Measurements from ENCODE around the gene LIMS1. TPM values are rescaled to one million over a fixed set of nuclear protein-coding genes. Genes with fewer than 3 reads are reported as not detected.
A peak's percentile ranks its signal among the peaks of the same experiment; 100 is the strongest.

The LIMS1 gene
- total RNA-seq, 2 donors from 2014 or later = 34.1 to 50.3 TPM

DNA sequence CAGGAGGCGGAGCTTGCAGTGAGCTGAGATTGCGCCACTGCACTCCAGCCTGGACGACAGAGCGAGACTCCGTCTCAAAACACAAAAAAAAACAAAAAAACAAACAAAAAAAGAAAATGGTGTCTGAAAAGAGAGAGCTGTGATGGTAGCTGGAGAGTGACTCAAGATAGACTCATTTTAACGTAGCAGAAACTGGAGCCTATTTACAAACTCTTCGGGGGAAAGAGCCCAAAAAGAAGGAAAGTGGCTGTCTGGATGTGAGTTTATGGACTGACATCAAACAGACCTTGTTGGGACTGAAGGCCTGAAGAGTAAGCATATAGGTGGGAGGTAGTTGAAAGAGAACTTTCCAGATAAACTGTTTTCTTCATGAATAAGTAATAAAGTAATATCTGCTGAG, 51.8 kb downstream of the LIMS1 start:
- no peak overlapping the region for H3K9ac ChIP-seq (ENCODE audit: low read depth in 2 of 2, low read length in 2 of 2)
- no peak for DNase-seq
- TF ChIP-seq, protein P1, sequence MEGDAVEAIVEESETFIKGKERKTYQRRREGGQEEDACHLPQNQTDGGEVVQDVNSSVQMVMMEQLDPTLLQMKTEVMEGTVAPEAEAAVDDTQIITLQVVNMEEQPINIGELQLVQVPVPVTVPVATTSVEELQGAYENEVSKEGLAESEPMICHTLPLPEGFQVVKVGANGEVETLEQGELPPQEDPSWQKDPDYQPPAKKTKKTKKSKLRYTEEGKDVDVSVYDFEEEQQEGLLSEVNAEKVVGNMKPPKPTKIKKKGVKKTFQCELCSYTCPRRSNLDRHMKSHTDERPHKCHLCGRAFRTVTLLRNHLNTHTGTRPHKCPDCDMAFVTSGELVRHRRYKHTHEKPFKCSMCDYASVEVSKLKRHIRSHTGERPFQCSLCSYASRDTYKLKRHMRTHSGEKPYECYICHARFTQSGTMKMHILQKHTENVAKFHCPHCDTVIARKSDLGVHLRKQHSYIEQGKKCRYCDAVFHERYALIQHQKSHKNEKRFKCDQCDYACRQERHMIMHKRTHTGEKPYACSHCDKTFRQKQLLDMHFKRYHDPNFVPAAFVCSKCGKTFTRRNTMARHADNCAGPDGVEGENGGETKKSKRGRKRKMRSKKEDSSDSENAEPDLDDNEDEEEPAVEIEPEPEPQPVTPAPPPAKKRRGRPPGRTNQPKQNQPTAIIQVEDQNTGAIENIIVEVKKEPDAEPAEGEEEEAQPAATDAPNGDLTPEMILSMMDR (IDR thresholded peaks at IDR 0.05) = no peak
- no peaks in the 10 kb centered on the region for H3K36me3 ChIP-seq
- no peaks in the 10 kb centered on the region for H3K9me3 ChIP-seq
- H3K27ac ChIP-seq = no peak overlapping the region
- no peaks in the 10 kb centered on the region for H3K27me3 ChIP-seq
- no peak overlapping the region for H3K4me3 ChIP-seq
- H3K4me1 ChIP-seq = peaks cover 5% of the 10 kb centered on the region
- intact Hi-C loops (cut with DNase I) = loop anchor here (5.0 to 10.0 kb wide), 2 partner anchors 51 to 171 kb away; no protein-coding TSS in a partner anchor

DNA sequence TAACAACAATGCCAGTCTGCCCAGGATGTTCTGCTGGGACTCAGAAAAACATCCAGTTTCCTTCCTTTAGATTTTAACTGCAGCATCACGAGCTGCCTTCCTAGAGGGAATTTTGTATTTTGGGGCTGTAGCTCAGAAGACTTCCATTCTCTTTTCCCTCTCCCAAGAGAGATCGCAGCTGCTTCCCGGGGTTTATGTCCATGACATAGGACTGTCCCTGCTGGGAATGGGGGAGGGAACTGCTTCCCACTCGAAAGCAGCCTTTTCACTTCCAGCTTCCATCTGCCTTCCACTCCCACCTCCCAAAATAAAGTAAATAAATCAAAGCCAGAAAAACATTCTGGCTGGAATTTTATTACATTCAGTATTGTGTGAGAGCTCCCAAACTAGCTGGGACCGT, 52.4 kb downstream of the LIMS1 start:
- Histone ChIP-seq H3K27me3 (no peaks in the 10 kb centered on the region), H3K4me1 (peaks cover 5% of the 10 kb centered on the region), H3K9me3 (no peaks in the 10 kb centered on the region), H3K9ac (ENCODE audit: low read depth in 2 of 2, low read length in 2 of 2) (no peak overlapping the region), H3K36me3 (no peaks in the 10 kb centered on the region), H3K4me3 (no peak overlapping the region), H3K27ac (no peak overlapping the region)
- intact Hi-C loops (cut with DNase I) = loop anchor here (5.0 to 10.0 kb wide), 2 partner anchors 51 to 172 kb away; no protein-coding TSS in a partner anchor
- no peak for DNase-seq
- TF ChIP-seq, protein P1 (IDR thresholded peaks at IDR 0.05) = no peak

DNA sequence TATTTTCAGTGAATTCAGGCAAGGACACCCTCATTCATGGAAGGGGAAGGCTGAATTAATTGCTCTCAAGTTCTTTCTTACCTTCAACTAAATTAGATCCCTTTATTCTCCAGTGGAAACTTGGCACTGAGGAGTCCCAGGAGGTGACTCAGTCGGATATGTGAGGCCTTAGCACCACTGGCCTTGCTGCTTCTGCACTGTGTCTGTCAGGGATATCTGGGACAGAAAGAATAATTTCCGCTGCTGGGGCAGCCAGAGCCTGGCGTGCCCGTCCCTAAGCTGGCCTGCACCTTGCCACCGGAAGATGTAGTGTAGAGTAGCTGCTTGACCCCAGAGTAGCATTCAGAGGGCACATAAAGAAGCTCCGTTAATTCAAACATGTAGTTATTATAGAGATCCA, 53.4 kb downstream of the LIMS1 start:
- Histone ChIP-seq H3K4me3 (no peak overlapping the region), H3K27me3 (no peaks in the 10 kb centered on the region), H3K36me3 (no peaks in the 10 kb centered on the region), H3K9me3 (no peaks in the 10 kb centered on the region), H3K4me1 (peaks cover 5% of the 10 kb centered on the region), H3K9ac (ENCODE audit: low read depth in 2 of 2, low read length in 2 of 2) (no peak overlapping the region), H3K27ac (peak overlapping the region; percentile 32)
- TF ChIP-seq, protein P1 (IDR thresholded peaks at IDR 0.05) = no peak
- DNase-seq = no peak
- intact Hi-C loops (cut with DNase I) = loop anchor here (5.0 to 10.0 kb wide), 2 partner anchors 50 to 173 kb away; no protein-coding TSS in a partner anchor

DNA sequence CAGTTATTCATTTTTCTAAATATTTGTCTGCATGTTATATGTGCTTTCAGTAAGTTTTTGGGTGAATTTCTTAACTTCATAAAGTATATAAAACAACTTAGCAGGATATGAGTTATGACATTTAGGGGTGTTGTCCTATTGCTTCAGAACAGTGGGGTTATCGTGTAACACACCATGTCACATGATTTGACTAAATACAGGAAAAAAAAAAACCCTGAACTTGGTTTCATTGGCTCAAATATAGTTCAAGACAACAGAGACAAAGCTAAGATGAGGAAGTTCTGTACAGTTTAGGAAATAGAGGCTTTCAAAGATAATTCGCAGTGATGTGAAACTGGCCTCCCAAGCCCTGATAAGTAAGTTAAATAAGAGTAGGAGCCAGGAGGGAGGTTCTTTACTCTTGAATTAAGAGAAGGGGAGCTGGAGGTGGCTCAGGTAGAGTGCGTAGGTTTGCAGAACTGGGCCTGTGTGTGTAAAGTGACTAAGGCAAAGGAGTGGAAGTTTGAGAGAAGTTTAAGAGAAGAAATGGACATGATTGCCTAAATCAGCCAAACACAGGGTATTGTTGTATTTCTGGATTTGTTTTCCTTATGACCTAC, 53.9 kb downstream of the LIMS1 start:
- Histone ChIP-seq H3K27me3 (no peaks in the 10 kb centered on the region), H3K9ac (ENCODE audit: low read depth in 2 of 2, low read length in 2 of 2) (peak overlapping the region in 1 of 2 donors; percentile 14), H3K36me3 (no peaks in the 10 kb centered on the region), H3K4me1 (peaks cover 6% of the 10 kb centered on the region), H3K27ac (peak overlapping the region; percentile 32), H3K4me3 (no peak overlapping the region), H3K9me3 (no peaks in the 10 kb centered on the region)
- intact Hi-C loops (cut with DNase I) = loop anchor here (5.0 to 10.0 kb wide), 2 partner anchors 49 to 173 kb away; no protein-coding TSS in a partner anchor
- TF ChIP-seq, protein P1 (IDR thresholded peaks at IDR 0.05) = no peak
- DNase-seq = no peak

DNA sequence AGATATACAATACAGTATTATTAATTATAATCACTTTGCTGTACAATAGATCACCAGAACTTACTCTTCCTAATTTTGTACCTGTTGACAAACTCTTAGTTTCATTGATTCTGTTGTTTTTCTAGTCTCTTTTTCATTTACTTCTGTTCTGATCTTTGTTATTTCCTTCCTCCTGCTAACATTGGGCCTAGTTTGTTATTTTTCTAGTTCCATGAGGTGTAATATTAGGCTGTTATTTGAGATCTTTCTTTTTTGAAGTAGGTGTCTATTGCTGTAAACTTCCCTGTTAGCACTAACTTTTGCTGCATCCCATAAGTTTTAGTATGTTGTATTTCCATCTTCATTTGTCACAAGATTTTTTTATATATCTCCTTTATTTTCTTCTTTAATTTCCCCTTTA, 55.1 kb downstream of the LIMS1 start:
- intact Hi-C loops (cut with DNase I) = loop anchor here (5.0 to 10.0 kb wide), 2 partner anchors 48 to 175 kb away; no protein-coding TSS in a partner anchor
- Histone ChIP-seq H3K4me3 (no peak overlapping the region), H3K4me1 (peaks cover 11% of the 10 kb centered on the region), H3K9ac (ENCODE audit: low read depth in 2 of 2, low read length in 2 of 2) (no peak overlapping the region), H3K9me3 (no peaks in the 10 kb centered on the region), H3K36me3 (no peaks in the 10 kb centered on the region), H3K27me3 (no peaks in the 10 kb centered on the region), H3K27ac (no peak overlapping the region)
- TF ChIP-seq, protein P1 (IDR thresholded peaks at IDR 0.05) = no peak
- DNase-seq = no peak

Measured in colonic mucosa (tissue), 4 donors.